Renal cortical epithelial cell (primary cell): ENCODE measurements around the gene OR13G1. TPM values are rescaled to one million over a fixed set of nuclear protein-coding genes. Genes with fewer than 3 reads are reported as not detected.

Experiments used
- total RNA-seq: library from RNA; depleted of rRNA; stranded (reverse); fragments of >200 nt; gene quantifications from 2 replicates; pipeline ENCODE4 v1.2.3, GENCODE V29; 2014

Gene OR13G1
- total RNA-seq, 1 donor from 2014 or later: not detected

Other genes with a start within 250 kb of the OR13G1 start
- not detected in 2 replicates for gene OR2B11, start 221.6 kb downstream of the OR13G1 start, total RNA-seq
- gene OR2C3, start 143.3 kb downstream of the OR13G1 start, total RNA-seq: under 0.01 TPM in 1 of 2 replicates, not detected in the other
- gene GCSAML, start 130.6 kb downstream of the OR13G1 start, total RNA-seq: not detected in 2 replicates
- gene OR2G2, start 91.4 kb downstream of the OR13G1 start, total RNA-seq: not detected in 2 replicates
- not detected in 2 replicates for gene OR2G3, start 74.2 kb downstream of the OR13G1 start, total RNA-seq
- gene OR6F1, start 36.9 kb upstream of the OR13G1 start, total RNA-seq: not detected in 2 replicates
- gene OR14K1, start 58.9 kb upstream of the OR13G1 start, total RNA-seq: not detected in 2 replicates
- gene OR14A2, start 68.4 kb upstream of the OR13G1 start, total RNA-seq: not detected in 2 replicates
- not detected in 2 replicates for gene OR1C1, start 80.8 kb upstream of the OR13G1 start, total RNA-seq
- gene OR14A16, start 144.4 kb upstream of the OR13G1 start, total RNA-seq: not detected in 2 replicates
- not detected in 2 replicates for gene OR11L1, start 162.2 kb upstream of the OR13G1 start, total RNA-seq
- 0.30 and 0.35 TPM in 2 replicates for gene TRIM58, start 177.4 kb upstream of the OR13G1 start, total RNA-seq
- gene OR2W3, start 215.8 kb upstream of the OR13G1 start, total RNA-seq: 0.15 TPM in 1 of 2 replicates, not detected in the other
- not detected in 2 replicates for gene OR2T8, start 240.5 kb upstream of the OR13G1 start, total RNA-seq
- gene OR2AJ1, start 245.2 kb upstream of the OR13G1 start, total RNA-seq: not detected in 2 replicates